GM18517 (cell line): ENCODE data around the gene WNK2.

ENCODE experiments used
- ATAC-seq: cut with Tn5 transposase; IDR thresholded peaks from one replicate; pipeline ENCODE4 v1.9.1; 2021; ENCODE audit warnings: mild to moderate bottlenecking, moderate library complexity; ENCODE audit not compliant: unreplicated experiment

The WNK2 gene

DNA sequence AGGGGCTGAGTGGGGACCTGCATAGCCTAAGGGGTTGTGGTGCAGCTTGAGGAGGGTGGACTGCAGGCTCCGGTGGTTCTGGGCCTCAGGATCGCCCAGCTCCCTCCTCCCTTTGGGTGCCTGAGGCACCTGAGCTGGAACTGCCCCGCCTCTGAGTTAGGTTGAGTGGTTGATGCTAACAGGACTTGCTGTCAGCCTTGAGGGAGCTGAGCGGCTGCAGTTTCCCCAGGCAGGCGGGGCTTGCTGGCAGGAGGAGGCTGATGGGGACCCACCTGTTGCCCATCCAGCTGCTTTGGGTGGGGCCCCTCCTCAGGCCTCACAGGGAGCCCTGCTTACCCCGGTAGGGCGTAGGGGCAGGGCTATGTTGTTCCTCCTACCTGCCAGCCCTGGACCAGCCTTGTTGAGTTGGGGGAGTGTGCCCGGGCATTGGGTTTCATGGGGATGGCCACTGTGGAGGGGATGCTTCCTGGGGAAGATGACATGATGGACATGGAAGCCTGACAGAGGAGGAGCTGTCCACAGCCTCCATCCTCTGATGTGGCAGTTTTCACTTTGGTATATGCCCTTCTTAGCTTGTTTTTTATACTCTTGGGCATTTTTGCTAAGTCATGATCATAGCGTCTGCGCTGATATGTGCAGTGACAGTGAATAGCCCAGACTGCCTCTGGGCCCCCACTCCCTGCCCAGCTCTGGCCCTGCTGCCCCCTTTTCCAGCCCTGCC lies 14.3 kb downstream of the WNK2 start:
- no peak for ATAC-seq

DNA sequence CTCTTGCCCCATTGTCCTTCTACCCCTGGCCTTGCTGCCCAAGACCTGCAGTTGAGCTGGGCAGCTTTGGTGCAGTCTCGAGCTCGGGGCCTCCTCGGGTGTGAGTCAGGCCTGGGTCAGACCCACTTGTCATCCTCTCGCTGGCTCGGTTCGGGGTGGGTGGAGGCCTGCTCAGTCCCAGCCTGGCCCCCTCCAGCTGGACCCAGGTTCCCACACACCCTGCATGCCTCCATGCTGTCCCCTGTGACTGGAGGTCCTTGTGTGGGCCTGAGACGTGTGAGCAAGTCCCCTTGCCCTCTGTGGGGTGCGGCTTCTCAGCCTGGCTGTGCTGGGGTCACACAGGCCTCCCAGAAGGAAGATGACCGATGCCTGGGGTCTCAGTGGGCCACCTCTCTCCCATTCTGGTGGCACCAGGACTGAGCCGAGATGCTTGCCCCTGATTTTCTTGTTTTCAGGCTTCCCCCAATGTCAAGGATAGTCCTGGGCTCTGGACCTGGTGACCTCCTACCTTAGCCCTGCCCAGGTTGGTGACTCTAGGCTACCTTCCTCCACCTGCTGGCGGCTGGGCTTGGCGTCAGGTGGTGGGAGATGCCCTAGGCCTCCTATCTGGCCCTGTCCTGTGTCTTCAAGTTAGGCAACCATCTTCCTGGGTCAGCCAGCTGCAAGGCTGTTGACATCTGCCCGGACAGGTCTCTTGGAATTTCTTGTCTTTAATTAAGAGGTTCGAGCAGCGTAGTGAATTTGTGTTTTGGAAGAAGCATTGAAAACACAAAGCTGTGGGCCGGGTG lies 15.1 kb downstream of the WNK2 start:
- ATAC-seq: no peak

DNA sequence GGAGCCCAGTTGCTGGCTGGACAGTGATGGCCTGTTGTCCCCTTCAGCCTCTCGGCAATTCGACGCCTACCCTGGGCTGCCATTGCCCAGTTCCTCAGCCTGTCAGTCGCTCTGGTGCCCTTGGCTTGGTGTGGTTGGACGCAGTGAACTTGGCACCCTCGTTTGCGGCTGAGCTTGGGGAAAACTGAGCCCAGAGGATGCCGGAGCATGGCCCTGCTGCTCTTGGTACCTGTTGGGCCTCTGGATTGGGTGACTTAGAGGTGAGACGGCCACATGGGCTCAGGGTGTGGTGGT lies 16.5 kb downstream of the WNK2 start:
- no peak for ATAC-seq

DNA sequence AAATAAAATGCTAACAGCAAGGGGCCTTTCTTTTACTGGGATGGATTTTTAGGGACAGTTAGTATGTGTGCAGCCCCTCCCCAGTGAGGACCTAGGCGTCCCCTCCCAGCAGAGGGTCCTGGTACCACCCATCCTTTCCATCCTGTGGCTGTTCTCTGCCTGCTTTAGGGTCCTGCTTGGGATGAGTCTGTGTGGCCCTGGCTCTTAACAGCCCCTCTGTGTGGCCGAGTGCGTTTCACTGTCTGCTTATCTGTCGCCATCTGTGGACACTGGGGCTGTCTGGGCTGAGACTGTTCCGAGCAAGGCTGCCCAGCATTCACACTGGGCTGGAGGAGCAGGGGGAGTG lies 17.0 kb downstream of the WNK2 start:
- no peak for ATAC-seq

DNA sequence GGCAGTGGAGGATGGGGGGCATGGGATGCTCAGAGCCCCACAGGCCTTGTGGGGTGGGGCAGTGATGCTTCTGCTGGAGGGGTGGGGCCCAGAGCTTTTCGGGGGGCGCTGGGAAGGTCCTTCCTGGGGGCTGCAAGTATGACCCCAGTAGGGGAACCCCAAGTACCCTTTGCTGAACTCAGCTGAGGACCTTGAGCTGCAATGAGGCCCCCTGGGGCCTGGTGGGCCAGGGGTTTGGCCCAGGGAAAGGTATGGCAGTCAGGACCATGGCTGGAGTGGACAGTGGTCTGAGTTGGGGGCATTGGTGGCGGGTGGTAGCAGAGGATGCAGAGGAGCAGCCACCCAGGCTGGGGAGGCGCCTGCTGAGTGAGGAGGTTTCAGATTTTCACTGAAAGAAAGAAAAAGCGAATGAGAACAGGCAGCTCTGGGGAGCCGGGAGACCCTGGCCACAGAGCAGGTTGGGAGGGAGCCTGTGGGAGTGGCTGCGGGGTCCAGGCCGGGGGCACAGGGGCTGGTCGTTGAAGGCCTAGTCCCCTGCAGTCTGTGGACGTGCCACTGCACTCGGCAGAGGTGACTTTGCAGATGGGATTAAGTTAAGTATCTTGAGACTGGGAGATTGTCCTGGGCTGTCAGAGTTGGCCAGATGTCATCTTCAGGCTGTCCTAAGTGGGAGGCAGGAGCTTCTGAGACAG lies 19.2 kb downstream of the WNK2 start:
- ATAC-seq: no peak

DNA sequence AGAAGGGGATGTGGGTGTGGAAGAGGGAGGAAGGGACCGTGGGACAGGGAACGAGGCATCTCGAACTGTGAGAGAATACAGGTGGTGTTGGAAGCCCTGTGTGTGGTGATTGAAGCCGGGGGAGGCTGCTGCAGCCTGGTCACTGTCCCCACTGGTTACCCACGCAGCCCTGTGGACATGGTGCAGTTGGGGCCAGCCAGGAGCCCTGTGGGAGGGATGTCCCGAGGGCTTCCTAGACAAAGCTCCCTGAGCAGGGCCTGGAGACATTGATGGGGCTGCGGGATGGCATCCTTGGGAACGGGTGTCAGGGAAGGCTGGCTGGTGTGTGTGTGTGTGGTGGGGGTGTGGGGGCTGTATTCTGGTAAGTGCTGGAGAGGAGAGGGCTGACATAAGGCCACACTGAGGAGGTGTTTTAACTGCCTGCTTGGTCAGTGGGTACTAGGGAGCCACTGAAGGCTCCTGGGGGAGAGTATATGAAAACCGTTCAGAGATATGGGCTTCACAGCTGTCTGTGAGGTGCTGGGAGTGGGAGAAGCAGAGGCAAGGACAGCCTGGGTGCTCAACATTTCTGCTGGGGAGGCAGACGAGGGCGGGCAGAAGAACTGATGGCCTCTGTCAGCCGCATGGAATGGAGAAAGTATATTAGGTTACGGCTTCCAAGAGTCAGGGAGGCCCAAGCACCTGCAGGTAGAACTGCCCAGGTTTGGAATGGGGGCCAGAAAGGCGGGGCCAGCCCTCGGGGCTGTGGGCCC lies 20.0 kb downstream of the WNK2 start:
- no peak for ATAC-seq

DNA sequence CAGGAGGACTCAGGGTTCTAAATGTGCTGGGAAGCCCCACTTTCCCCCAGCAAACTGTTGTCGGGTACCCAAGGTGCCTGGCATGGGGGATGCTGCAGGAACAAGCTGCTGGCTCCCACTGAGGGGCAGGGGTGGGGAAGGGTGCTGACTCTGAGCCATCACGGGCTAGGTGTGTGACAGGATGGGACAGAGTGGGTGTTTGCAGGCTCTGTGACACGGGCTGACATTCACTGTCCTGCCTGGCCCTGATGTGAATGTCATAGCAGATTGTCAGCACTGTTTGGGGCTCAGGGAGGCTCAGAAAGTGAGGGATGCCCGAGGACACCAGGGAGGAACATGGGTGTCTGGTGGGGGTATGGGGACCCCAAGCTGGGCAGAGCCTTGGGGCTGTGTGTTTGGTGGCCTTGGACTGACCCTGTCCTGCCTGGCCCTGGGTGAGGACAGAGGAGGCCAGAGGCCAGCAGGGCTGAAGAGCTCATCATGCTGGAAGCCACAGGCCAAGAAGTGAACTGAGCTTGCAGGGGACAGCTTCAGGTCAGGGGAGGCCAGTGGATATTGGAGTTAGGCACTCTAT lies 20.6 kb downstream of the WNK2 start:
- no peak for ATAC-seq

DNA sequence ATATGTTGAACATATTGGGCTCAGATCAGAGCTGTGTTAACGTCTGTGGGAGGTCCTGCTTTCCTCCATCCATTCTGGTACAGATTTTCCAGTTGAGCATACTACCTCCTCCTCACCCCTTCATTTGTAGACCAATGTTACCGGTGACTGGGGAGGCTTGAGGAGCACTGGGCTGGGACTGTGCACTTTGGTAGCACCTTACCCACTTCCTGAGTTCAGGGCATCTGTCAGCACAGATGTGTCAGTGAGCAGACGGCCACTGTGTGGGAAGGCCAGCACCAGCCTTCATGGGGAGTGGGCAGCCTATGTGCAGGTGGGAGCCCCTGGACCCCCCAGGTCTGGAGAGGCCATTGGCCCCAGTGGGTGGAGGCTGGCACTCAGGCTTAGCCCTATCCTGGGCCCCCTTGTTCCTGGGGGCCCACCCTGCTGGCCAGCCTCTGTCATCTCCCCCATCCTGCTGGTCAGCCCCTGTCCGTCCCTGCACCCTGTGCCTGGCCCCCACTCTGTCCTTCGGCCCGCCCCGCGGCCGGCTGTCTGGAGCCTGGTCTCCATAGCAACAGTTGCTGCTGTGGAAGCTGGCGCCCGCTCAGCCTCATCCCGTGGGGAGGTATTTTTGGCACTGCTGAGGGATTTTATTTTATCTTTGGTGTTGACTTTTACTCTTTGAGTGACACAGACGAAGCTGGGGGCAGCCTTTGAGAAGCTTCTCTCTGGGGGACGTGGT lies 21.3 kb downstream of the WNK2 start:
- no peak for ATAC-seq

DNA sequence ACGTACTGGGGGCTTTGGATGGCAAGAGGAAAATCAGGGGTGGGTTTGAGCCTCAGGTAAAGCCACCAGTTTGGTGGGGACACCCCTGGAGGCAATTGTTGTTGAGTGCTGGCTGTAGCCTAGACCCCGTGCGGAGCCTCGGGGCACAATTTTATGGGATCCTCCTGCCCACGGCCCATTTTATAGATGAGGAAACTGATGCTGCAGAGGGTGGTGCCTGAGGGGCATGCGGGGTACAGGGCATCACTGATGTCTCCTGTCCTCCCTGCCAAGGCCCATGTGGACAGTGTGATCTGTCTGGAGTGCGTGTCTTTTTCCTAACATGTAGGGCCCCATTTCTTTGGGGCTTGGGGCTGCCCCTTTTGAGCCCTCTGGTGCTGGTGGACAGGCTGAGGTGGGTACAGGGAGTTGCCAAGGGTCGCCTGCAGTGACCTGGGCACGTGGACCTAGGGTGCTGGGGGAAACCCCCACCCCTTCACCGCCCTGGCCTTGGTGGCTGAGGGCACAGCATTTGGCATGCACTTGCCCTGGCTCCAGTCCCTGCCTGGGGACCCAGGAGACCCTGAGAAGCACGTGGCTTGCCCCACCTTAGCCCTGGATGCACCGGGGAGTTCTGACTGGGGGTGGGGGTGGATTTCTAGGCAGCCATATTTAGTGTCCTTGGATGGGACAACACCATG lies 22.1 kb downstream of the WNK2 start:
- no peak for ATAC-seq

DNA sequence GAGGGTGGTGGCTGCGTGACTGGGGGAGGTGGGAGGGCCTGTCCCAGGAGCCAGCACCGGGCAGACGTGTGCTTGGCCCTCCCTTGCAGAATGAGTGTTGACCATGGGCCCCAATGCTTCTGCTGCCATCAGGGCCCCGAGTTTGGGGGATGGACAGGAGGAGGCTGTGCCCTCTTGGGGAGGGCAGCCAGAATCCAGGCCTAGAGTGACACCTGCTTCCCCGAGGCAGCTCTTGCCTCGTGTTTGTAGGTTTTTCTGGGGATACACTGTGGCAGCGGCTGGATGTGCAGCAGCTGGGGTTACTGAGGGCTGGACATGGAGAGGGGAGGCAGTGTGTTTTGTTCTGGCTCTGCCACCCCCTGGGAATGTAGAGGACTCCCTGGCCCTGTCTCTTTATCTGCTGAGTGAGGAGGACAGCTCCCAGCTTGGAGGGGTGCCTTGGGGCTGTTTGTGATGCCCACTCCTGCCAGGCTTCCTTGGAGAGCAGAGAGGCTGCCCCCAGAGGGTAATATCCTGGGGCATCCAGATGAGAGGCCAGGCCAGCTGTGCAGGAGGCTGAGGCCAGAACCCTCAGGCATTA lies 22.7 kb downstream of the WNK2 start:
- ATAC-seq: no peak

DNA sequence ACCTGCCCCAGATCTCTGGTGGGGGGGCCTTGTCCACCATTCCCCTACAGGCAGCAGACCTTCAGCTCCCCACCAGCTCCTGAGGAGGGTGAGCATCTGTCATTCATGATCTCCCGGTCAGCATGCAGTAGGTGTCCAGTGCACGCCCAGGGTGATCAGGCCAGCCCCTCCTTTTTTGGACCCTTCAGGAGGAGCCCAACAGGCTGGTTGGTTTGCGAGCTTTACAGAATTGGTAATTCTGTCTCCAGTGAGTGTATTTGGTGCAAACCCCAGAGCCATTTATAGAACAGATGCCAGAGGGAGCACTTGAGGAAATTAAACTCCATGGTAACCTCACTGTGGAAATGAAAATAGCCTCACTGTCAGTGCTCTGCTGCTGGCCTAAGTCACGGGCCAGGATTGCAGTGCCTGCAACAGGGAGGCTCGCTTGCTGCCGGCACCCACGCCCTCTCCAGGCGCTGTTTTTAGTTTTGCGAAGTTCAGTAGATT lies 23.4 kb downstream of the WNK2 start:
- no peak for ATAC-seq

DNA sequence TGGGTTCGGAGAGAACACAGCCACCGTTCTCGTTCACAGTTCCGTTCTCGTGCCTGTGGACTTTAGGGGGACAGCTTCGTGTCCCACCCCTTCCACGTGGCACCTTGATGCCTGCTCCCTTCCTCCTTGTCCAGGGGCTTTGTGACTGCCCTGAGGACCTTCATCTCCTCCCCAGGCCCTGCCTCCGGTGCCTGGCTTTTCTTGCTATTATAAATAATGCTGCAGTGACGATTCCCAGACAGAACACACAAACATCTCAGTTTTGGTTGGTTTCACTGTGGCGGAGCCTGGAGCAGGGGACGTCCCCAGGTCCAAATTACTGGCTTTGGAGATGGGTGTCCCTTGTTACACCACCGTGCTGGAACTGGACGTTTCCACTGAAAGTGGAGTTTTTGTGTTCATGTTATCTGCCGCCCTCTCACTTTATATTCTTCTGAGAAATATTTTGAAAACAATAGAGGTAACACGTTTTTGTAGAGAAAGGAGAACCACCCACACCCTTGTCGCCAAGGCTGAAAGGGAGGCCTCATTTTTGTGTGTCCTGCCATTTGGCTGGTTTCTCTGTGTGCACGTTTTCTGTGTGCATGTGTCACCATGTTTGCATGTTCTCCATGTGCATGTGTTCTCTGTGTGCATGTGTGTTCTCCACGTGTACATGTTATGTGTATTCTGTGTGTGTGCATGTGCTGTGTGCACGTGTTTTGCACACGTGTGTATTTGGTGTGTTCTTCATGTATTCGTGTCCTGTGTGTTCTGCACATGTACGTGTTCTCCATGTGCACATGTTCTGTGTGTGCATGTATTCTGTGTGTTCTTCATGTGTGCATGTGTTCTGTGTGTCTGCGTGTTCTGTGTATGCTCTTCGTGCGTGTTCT lies 24.2 kb downstream of the WNK2 start:
- no peak for ATAC-seq

DNA sequence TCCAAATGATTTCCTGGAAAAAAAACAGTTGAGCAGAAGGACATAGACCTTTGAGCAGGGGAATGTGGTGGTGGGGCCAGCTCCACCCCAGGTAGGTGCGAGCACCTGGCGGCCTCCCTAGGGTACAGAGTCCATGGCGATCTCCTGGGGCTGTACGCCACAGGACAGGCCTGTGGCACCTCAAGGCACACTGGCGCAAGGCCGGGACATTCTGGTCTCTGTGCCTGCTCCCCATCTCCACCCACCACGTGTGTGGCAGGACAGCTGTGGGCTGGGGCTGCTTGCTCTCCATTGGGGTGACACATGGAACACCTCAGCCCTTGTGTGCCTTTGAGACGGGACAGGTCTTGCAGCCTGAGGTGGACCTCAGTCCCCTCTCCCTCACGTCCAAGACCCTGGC lies 25.2 kb downstream of the WNK2 start:
- no peak for ATAC-seq

DNA sequence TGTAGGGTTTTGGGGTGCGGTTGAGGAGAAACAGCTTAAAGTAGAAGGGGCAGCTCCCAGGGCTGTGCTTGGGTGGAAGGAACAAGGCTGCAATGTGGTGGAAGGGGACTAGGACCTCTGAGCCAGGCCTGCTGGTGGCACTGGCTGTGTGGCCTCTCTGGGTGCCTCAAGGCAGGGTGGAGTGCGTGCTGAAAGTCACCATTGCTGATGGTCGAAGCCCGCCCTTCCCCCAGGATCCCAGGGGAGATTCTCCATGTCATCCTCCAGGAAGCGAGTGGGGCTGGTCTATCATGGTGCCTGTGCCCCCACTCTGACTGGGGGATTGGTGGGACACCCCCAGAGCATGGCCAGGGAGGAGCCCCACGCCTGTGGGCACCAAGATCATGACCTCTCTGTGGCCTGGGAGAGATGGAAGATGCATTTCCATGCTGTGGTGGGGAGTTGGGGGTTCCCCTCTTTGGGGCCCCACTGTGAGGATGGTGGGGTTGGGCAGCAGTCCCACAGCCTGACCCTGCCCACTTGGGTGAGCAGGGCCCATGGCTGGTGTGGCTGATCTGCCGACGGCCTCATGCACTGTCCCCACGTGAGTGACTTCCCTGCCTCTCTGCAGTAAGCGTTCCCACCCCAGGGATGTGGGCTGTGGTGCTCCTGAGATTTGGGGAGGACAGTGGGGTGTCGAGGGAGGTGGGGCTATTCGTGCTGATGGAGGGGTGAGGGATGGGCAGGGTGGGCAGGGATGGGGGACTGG lies 25.8 kb downstream of the WNK2 start:
- ATAC-seq: no peak

DNA sequence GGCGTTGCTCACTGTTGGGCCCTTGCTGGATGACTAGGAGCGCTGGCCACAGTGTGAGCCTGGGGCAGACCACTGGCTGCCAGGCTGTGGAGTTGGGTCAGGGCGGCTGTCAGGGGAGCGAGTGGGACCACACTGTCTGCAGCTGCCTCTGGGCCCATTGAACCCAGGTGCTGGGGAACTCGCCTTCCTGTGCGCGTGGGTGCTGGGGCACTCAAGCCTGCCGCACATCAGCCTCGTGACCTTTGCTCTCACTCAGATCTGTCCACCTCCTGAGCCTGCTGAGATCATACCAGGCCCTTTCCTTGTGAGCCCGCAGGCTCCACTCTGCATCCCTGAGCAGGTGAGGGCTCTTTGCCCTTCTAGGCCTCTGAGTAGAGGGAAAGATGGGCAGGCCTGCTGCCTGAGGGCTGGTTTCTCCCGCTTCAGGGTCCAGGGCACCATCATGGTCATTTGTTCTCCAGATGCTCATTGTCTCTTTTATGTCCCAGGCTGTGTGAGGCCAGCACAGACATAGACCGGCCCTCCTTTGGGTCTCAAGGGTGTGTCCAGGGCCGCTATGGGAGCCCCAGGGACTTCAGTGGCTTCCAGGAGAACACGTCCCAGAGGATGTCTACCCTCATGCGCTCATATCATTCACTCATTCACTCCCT lies 26.5 kb downstream of the WNK2 start:
- no peak for ATAC-seq

DNA sequence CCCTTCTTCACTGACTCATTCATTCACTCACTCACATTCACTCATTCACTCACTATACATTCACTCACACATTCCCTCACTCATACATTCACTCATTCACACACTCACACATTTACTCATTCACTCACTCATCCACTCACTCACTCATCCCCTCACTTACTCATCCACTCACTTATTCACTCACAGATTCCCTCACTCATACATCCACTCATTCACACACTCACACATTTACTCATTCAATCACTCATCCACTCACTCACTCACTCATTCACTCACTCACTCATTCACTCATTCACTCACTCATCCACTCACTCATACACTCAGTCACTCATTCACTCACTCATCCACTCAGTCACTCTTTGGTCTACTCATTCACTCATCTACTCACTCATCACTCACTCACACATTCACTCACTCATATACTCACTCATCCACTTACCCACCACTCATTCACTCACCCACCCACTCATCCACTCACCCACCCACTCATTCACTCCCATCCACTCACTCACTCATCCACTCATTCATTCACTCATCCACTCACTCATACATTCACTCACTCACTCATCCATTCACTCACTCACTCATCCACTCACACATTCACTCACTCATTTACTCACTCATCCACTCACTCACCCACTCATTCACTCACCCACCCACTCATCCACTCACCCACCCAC lies 27.2 kb downstream of the WNK2 start:
- ATAC-seq: no peak

DNA sequence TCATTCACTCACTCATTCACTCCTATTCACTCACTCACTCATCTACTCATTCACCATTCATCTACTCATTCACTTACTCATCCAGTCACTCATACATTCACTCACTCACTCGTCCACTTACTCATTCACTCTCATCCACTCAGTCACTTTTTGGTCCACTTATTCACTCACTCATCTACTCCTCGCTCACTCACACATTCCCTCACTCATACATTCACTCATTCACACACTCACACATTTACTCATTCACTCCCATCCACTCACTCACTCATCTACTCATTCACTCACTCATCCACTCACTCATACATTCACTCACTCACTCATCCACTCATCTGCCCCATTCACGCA lies 27.7 kb downstream of the WNK2 start:
- no peak for ATAC-seq
